CD4-positive, alpha-beta T cell treated with Interleukin-21 for 1 hour (primary cell): ENCODE data around the gene SPART.
A peak's percentile ranks its signal among the peaks of the same experiment; 100 is the strongest.
"Not testable (repeated sequence)": the region's sequence is repeated elsewhere in the genome, so short reads cannot be mapped to it uniquely, and the experiment has no call there.

Experiments used
- DNase-seq: peaks from one replicate; pipeline ENCODE4 v3.0.0-alpha.2; 2020

SPART gene

DNA sequence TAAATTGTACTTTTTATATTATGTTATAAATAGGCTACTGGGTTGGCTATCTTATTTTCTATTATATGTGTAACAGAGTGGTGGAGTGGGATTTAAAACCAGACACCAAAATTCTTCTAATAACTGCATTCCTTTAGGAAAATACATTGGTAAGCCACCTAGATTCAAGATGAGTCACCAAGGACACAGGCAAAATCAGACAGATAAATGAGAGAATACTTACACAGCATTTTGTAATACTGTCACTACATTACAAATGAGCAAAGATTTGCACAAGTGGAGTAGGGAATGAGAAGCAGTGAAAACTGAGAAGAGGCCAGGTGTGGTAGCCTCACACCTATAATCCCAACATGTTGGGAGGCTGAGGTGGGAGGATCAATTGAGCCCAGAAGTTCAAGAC is 6.2 kb upstream of the SPART start:
- DNase-seq = no peak

DNA sequence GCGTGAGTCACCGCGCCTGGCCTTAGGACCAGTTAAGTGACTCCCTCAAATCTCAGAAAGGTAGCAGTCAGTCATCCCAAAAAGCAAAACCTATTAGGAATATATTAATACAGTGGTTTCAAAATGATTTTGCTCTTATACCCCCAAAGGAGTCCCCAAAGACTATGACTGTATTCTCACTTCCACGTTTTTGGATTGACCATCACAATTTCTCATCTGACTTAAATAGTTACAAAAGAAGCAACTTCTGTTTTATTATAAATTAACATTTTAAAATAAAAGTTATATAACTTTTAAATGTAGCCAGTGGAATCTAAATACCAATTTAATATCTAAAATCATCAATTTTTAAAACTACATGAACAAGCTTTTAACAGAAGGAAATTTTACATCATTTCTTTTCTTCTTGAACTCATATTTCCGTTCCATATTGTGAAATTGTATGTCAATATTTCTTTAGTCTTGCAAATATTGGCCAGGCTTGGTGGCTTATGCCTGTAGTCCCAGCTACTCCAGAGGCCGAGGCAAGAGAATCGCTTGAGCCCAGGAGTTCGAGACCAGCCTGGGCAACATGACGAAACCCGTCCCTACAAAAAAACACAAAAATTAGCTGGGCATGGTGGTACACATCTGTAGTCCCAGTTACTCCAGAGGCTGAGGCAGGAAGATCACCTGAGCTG is 1.5 kb upstream of the SPART start:
- DNase-seq = no peak

DNA sequence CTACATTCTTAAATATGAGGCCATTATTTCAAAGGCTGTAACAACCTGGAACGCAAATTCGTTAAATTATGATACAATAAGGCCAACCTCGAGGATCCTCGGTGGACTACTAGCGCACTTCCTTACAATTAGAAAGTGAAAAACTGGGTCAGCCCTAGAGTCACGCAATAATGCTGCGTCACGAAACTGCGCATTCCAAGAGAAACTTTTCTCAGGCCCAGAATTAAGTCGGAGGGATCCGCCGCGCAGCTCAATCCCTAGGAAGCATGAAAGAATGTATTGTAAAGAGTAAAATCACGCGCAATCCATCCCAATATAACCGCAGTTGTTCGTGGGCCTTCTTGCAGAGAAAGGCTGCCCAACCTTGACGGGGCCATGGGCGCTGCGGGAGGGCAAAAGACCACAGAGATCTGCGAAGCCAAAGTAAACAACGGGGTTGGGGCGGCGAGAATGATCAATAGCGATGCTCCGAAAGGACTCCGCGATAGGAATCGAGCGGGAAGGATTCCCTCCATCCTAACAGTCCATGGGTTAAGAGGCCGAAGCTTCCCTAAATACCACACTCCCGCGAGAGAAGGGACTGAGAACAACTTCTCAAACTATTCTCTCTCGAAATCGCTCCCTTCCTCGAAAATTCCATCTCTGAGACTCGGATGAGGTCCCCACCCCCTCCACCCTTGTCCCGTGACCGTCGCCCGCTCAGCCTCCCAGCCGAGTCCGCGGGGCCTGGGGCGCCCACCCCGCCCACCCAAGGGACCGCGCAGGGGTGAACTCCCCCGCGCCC is 564 bp downstream of the SPART start:
- DNase-seq = peak; percentile 62

DNA sequence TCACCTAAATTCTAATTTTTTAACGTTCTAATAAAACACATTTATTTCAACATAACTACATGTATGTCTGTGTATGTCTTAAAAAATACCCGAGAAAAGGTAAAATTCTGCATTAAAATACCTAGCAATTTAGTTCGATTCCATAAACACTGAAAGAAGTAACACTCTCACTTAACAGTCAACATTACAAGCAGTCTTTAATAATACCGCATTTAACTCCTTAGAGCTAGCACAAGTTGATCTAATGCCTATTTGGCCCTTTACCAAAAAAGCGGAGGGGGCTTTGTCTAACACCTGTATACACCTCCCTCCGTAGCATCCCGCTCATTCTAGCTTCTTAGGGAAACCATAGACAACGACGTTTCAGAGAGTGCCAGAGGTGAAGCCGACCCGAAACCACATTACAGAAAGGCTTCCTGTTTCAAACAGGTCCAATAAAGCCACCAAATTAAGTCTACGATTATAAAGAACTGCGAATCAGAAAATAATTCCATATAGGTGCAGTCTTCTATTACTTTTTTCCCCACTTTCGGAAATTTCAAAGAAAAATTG is 1.2 kb downstream of the SPART start:
- peak; percentile 49 for DNase-seq

DNA sequence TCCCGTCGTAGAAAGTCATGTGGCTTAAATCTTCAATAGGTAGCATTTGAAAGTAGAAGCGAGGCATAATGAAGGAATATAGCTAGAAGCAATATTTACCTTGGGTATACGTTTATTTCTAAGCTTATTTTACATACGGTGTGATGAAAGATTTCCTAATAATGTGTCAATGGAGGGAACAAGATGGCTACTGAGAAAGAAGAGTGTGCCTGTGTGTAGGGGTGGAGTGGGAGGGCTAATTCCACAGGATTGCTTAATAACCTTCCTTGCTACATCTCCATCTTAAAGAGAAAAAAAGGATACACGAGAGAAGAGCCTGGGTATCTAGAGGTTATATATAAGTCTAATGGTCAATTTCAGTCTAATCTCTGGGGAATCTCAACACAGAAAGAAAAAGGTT is 2.0 kb downstream of the SPART start:
- DNase-seq = no peak

DNA sequence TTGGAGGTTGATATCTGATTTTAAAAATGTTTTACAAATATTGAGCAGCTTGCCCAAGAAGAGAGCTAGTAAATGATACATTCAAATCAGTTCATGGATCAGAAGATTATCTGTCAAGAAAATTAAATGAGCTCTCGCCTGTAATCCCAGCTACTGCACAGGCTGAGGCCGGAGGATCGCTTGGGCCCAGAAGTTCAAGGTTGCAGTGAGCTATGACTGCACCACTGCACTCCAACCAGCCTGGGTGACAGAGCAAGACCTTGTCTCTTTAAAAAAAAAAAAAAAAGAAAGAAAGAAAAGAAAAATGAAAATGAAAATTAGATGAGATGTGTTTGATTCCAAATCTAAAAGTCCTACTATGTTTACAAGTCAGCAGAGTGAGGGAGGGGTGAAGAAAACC is 2.4 kb downstream of the SPART start:
- no peak for DNase-seq

DNA sequence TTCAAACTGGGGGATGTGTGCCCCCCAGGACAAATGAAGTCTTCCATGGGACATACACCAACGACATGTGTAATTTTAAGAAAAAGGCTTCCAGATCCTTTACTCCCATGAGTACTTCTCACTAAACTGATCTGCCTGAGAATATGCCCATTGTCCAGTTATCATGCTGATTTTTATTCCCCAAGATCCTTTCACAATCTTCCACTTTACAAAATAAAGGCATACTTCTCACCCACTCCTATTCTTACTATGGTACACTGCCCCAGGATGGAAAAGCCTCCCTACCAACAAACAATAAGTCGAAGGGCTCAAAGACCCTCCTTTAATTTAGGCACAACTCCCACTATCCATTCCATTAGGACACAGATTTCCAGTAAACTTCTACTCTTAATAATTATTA is 3.5 kb downstream of the SPART start:
- DNase-seq = no peak

DNA sequence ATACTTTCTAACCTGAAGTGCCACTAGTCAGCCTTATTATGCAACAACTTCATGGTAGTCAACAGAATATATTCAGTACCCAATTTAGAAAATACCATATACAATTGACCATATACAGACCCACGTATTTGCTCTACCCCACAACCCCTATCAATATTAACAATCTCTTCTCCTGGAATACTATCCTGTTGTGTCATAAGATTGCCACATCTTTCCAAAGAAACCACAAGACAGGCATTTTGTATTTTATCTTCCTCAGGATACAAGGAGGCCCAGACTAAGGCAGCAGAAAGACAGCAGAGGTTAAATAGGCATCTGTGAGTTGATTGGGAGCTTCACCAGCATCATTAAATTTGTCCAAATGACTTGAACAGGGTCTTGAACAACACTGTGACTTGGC is 4.5 kb downstream of the SPART start:
- DNase-seq = no peak

DNA sequence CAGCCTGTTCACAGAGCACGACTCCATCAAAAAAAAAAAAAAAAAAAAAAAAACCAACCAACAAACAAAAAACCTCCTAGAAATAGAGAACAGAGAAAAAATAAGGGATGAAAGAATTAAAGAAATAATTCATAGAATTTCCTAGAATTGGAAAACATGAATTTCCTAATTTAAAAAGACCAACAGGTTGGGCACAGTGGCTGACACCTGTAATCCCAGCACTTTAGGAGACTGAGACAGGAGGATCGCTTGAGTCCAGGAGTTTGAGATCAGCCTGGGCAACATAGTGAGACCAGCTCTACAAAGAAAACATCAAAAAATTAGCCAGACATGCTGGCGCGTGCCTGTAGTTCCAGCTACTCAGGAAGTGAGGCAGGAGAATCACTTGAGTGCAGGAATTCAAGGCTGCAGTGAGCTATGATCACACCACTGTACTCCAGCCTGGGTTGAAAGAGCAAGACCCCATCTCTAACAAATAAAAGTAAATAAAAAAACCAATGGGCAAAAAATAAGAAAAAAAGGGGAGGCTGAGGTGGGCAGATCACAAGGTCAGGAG is 6.5 kb downstream of the SPART start:
- DNase-seq = no peak

DNA sequence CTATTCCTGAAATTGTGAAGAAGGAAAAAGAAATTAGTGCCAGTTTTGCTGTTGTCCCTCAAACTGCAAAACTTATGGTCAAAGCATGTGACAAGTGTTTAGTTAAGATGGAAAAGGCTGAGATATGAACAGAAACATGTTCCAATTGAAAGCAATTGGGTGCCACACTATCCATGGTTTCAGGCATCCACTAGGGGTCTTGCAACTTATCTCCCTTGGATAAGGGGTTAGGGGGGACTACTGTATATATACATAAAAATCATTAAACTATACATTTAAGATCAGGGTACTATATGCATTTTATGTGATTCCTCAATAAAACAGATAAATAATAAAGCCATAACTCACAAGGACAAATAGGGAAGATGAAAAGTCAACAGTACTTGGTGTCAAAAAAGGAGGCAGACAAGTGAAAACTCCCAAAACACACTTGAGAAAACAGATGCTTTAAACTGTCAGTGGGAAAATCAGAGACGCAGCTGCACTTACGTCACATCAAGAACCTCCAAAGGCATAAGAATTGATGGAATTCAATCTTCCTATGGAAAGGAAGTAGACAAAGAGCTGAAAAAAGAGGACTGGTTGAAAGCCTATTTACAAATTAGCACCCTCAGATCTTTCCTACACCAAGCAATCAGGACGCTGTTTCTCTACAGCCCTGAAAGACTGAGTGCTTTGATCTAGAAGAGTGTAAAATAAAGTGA is 8.1 kb downstream of the SPART start:
- DNase-seq = no peak

DNA sequence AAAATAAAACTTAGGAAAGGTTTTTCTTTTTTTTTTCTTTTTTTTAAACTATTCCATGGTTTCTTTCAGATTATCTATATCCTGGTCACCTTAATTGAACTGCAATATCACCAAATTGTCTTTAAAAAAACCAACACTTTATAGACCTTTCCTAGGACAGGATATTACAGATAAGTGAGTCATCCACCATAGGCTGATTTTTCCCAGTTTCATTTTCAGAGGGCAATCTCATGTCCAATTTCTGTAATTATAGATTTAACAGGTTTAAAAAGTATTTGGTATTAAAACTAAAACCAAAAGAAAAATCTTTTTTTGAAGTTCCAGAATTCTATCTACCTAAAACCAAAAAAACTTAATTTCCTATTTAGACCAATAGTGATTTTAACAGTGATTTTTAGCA is 13.2 kb downstream of the SPART start:
- no peak for DNase-seq

DNA sequence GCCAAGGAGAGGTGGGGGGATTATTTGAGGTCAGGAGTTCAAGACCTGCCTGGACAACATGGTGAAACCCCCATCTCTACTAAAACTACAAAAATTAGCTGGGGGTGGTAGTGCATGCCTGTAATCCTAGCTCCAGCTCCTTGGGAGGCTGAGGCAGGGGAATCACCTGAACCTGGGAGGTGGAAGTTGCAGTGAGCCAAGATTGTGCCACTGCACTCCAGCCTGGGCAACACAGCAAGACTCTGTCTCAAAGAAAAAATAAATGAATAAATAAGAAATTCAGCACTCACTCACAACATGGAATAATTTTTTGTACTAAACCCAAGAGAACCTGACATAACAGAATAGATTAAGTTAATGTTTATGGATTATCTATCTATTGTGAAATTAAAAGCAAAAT is 13.9 kb downstream of the SPART start:
- DNase-seq = not testable (repeated sequence)

DNA sequence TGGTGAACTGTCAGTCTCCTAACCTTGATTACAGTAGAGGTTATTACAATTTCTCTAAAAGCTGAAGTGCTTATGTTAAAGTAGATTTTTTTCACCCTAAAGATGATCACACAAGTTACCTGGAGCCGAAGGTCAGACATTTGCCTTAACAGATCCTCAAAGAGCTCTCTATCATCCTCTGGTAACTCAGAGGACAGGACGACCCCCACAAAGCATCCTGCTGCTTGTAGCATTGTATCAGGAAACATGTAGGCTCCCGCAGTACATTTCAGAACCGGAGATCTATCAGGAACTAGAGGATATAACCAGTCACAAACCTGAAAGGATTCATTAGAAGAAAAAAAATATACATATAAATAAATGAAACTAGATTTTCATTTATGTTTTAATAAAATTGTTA is 14.9 kb downstream of the SPART start:
- DNase-seq = no peak

DNA sequence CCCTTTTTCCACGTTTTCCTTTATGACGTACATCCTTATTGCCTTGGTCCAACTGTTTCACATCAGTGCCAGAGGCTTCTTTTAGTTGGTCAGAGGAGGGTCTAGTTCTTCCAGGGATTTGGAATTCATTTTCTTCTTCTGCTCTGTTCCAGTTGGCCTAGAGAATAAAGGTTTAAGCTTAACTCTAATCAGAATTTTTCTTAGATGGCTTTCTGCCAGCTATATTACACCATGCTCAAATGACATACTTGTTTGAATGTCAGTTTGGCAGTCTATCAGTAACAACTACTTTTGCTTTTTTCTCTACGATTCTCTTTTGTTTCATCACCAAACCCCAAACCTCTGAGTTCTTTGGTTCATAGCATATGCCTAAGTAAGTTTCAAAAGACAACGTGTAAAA is 16.8 kb downstream of the SPART start:
- DNase-seq = no peak

DNA sequence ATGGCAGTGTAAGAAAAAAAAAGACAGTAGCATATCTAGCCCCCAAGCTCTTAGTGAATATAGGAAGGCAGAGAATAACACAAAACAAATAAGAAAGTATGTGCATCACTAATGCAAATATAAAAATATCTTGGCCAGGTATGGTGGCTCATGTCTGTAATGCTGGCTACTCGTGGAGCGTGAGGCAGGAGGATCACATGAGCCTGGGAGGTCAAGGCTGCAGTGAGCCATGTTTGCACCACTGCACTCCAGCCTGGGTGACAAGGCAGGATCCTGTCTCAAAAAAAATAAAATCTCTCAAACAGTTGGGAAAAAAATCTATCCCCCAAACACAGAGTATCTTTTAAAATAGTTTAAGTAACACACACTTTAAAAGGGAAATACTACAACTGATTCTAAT is 17.4 kb downstream of the SPART start:
- DNase-seq = no peak

DNA sequence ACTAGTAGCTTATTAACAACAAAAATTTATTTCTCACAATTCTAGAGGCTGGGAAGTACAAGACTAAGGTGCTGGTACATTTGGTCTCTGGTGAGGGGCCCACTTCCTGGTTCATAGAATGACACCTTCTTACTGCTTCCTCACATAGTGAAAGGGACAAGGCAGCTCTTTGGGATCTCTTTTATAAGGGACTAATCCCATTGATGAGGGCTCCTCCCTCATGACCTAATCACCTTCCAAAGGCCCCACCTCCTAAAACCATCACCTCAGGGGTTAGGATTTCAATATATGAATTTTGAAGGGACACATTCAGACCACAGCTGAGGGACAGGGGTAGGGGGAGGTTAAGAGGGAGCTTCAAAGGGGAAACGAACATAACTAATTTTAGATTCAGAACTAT is 20.3 kb downstream of the SPART start:
- DNase-seq = no peak

DNA sequence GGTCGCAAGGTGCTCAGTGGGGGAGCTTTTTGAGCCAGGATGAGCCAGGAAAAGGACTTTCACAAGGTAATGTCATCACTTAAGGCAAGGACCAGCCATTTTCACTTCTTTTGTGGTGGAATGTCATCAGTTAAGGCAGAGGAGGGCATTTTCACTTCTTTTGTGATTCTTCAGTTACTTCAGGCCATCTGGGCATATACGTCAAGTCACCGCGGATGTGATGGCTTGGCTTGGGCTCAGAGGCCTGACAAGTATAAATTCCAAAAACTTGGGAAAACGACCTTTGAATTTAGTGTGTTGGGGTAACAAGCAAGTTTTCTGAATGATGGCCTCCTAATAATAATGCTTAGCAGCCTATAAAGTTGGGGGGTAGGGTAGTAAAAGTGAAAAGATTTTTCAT is 21.3 kb downstream of the SPART start:
- DNase-seq = not testable (repeated sequence)

DNA sequence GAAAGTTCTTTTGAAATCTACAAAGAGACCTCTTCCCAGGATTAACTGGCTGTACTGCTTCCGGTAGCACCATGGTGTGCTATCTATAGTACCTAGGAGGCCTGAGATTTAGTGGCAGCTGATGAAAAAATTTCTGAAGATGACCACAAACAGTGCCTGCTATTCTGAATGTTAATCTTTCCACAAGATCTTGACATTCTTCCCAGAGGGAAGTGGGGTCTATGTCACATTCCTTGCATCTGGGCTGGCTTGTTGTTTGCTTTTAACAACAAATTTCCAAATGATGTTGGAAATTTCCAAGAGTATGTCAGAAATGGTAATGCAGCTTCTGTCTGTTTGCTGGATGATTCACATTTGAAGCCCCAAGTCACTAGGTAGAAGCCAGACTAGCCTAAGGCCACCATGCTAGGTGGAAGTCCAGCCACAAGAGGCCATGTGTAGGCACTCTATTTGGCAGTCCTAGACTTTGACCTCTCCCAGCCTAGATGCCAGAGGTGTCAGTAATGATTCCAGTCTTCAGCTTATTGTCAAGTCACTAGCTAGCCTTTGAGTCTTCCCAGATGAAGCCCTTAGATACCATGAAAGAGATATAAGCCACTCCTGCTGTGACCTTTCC is 22.1 kb downstream of the SPART start:
- DNase-seq = no peak

DNA sequence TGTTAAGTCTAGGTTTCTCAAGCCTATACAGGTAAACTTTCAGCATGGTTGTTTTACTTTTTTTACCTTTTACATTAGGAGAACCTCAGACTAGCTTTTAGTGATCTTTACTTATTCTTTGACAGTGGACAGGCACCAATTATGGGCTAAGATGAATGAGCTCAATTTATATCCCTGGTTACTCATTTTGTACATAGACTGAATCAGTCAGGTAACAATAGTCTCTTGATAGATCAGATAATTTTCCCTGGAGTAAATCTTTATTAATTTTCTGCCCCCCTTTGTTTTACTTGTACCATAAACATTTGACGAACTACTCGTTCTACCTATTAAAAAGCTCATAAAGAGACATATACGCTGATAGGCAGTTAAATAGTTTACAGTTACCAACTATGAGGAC is 22.8 kb downstream of the SPART start:
- no peak for DNase-seq

DNA sequence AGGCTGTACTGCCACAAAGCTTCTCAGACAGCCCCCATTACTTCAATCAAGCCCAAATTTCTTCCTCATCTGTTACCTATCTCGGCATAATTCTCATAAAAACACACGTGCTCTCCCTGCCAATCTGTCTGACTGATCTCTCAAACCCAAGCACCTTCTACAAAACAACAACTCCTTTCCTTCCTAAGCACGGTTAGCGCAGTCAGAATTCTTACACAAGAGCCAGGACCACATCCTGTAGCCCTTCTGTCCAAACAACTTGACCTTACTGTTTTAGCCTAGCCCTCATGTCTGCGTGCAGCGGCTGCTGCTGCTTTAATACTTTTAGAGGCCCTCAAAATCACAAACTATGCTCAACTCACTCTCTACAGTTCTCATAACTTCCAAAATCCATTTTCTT is 26.4 kb downstream of the SPART start:
- not testable (repeated sequence) for DNase-seq

DNA sequence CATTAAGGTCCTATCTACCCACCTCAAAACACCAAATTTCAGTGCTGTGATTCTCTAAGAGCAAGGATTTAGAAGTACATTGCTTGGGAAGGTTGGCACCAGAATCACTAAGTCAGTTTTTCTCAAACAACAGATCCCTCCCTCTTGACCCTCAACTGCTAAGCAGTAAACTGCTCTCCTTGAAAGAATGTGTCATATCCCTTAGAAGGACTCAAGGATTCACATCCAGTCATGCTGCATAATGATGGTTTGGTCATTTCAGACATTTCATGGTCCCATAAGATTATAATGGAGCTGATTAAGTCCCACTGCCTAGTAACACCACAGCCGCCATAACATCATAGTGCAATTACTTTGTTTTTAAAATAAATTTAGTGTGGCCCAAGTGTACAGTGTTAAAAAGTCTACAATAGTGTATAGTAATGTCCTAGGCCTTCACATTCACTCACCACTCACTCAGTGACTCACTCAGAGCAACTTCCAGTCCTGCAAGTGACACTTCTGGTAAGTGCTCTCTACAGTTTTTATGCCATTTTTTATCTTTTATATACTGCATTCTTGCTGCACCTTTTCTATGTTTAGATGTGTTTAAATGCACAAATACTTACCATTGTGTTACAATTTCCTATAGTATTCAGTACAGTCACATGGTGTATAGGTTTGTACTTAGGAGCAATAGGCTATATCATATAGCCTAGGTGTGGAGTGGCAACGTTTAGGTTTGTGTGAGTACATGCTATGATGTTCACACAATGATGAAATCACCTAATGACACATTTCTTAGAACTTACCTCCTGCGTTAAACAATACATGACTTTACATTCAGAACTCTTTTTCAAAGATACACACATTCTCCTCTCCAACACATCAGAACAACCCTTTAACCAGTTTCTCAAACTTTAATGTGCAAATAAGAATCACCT is 32.9 kb downstream of the SPART start:
- no peak for DNase-seq
